HepG2 (cell line): ENCODE data around the gene SNX30. TPM values are rescaled to one million over a fixed set of nuclear protein-coding genes. Genes with fewer than 3 reads are reported as not detected.

Source experiments
- ATAC-seq: fragments of 200-7000 bp; cut with Tn5 transposase; 3 replicates; pipeline ENCODE4 v1.9.1; 2020; ENCODE audit warnings: mild to moderate bottlenecking, moderate library complexity
- BruUV-seq: library from RNA; stranded (reverse); fragments of 400-500 nt; replicated peaks from 2 replicates; lab custom pipeline; 2021; lab: Mats Ljungman, UMichigan
- CTCF ChIA-PET: fragments of 300-600 bp; formaldehyde crosslinking; extraction: SDS; loops from one replicate; lab custom pipeline; 2021; ENCODE audit warnings: low total read pairs, inconsistent platforms, low intra/inter-chr PET ratio; lab: Yijun Ruan, JAX
- POLR2A ChIA-PET: fragments of 350-600 bp; sonication (Branson Sonifier 250); formaldehyde crosslinking; loops from one replicate; lab custom pipeline; 2020; ENCODE audit warnings: antibody characterized with exemption, inconsistent platforms; lab: Yijun Ruan, JAX
- DNase-seq: peaks from one replicate; pipeline ENCODE4 v3.0.0-alpha.2; 2015; ENCODE audit warnings: low spot score
- FAIRE-seq: peaks from 3 replicates; lab custom pipeline; 2011; peaks lifted over from hg19 to GRCh38; lab: Jason Lieb, UNC
- H2AFZ ChIP-seq: one replicate; pipeline ENCODE4 v1.6.1; 2011; ENCODE audit warnings: low read length, inconsistent platforms
- H3K27ac ChIP-seq: fragments of 300-600 bp; 3 replicates; pipeline ENCODE4 v1.8.0; 2011; ENCODE audit warnings: mixed run types, mild to moderate bottlenecking, mixed read lengths, low read length, inconsistent platforms; ENCODE audit not compliant: insufficient read depth; ENCODE audit errors: extremely low read length
- H3K27me3 ChIP-seq, 2 experiments: fragments of 200-600 bp in 1 of 2; 2 replicates in 1 of 2; 3 replicates in 1 of 2; pipeline versions ENCODE4 v1.6.0 to v1.8.0; 2011; ENCODE audit warnings: low read length in 2 of 2, mild to moderate bottlenecking in 2 of 2, moderate library complexity in 2 of 2, inconsistent platforms in 1 of 2; ENCODE audit not compliant: insufficient read depth in 2 of 2, control insufficient read depth in 1 of 2
- H3K36me3 ChIP-seq, 2 experiments: fragments of 200-600 bp in 1 of 2; replicated peaks in 1 of 2; 2 replicates in 1 of 2; 3 replicates in 1 of 2; pipeline versions ENCODE4 v1.5.1 to v1.8.0; 2011; ENCODE audit warnings: low read length in 2 of 2, inconsistent platforms in 1 of 2; ENCODE audit not compliant: insufficient read depth in 2 of 2, control insufficient read depth in 1 of 2
- H3K4me1 ChIP-seq: 2 replicates; pipeline ENCODE4 v1.5.1; 2012; ENCODE audit warnings: low read length, inconsistent platforms; ENCODE audit not compliant: insufficient read depth
- H3K4me2 ChIP-seq: 2 replicates; pipeline ENCODE4 v1.6.0; 2011; ENCODE audit warnings: low read depth, low read length, inconsistent platforms
- H3K4me3 ChIP-seq, 3 experiments: fragments of 200-600 bp in 1 of 3; sonication (generic), shearing (Covaris generic) in 1 of 3; replicated peaks in 1 of 3; 2 replicates each; pipeline ENCODE4 v1.5.1; 2011 to 2016; ENCODE audit warnings: low read length in 3 of 3, inconsistent platforms in 2 of 3, low read depth in 2 of 3, mild to moderate bottlenecking in 2 of 3, control low read depth in 1 of 3, mixed read lengths in 1 of 3; ENCODE audit not compliant: insufficient read depth in 1 of 3
- H3K79me2 ChIP-seq: one replicate; pipeline ENCODE4 v1.6.1; 2011; ENCODE audit warnings: low read length, inconsistent platforms; ENCODE audit not compliant: insufficient read depth
- H3K9ac ChIP-seq: 2 replicates; pipeline ENCODE4 v1.6.0; 2011; ENCODE audit warnings: mild to moderate bottlenecking, low read depth, low read length, inconsistent platforms; ENCODE audit not compliant: insufficient read depth
- H3K9me3 ChIP-seq: 2 replicates; pipeline ENCODE4 v1.5.1; 2012; ENCODE audit warnings: mild to moderate bottlenecking, low read length
- H4K20me1 ChIP-seq: 2 replicates; pipeline ENCODE4 v1.6.0; 2011; ENCODE audit warnings: inconsistent platforms, mild to moderate bottlenecking, low read length, moderate library complexity; ENCODE audit not compliant: insufficient read depth
- HNF4G ChIP-seq, 2 experiments: sonication (generic) in 1 of 2; formaldehyde crosslinking in 1 of 2; IDR thresholded peaks; 2 replicates each; pipeline versions ENCODE4 v1.4.0 to v1.6.1; 2011 to 2020; ENCODE audit warnings: borderline replicate concordance in 2 of 2, low read depth in 2 of 2, mild to moderate bottlenecking in 2 of 2, low read length in 1 of 2, missing genetic modification reagents in 1 of 2, moderate library complexity in 1 of 2
- MEIS2 ChIP-seq: sonication (generic); formaldehyde crosslinking; IDR thresholded peaks from 2 replicates; pipeline ENCODE4 v1.9.0; 2021; ENCODE audit warnings: mild to moderate bottlenecking, missing genetic modification reagents
- RBM22 ChIP-seq: fragments of 200-400 bp; formaldehyde crosslinking; optimal IDR thresholded peaks from 2 replicates; pipeline ENCODE3; 2017; ENCODE audit warnings: mild to moderate bottlenecking, low read length, moderate library complexity
- SAP130 ChIP-seq: IDR thresholded peaks from 2 replicates; pipeline ENCODE4 v1.6.1; 2016; ENCODE audit warnings: low read depth
- TGIF2 ChIP-seq: IDR thresholded peaks from 2 replicates; pipeline ENCODE4 v1.6.1; 2016; ENCODE audit warnings: control low read depth, missing compliant biosample characterization
- YEATS4 ChIP-seq: sonication (generic); formaldehyde crosslinking; IDR thresholded peaks from 2 replicates; pipeline ENCODE4 v1.4.0; 2020; ENCODE audit warnings: missing genetic modification reagents, borderline replicate concordance
- ZBTB3 ChIP-seq: sonication (generic); formaldehyde crosslinking; IDR thresholded peaks from 2 replicates; pipeline ENCODE4 v1.4.0; 2020; ENCODE audit warnings: low read depth, mild to moderate bottlenecking, moderate library complexity, missing genetic modification reagents, borderline replicate concordance
- ZNF660 ChIP-seq: sonication (generic); formaldehyde crosslinking; IDR thresholded peaks from 2 replicates; pipeline ENCODE4 v1.5.1; 2020; ENCODE audit warnings: mild to moderate bottlenecking, low read depth, missing genetic modification reagents, borderline replicate concordance
- ZNF841 ChIP-seq: sonication (generic); formaldehyde crosslinking; IDR thresholded peaks from 2 replicates; pipeline ENCODE4 v1.8.1; 2023; ENCODE audit warnings: missing genetic modification reagents, borderline replicate concordance
- WGBS: methylation state at CpG from one replicate; pipeline ENCODE4 v1.1.6; 2017; ENCODE audit warnings: low lambda C conversion rate; 5-methylcytosine and 5-hydroxymethylcytosine counted together
- in situ Hi-C: cut with HindIII; loops from 2 replicates; pipeline ENCODE4 v1.10.0; 2017; ENCODE audit warnings: low pct_unique_long_range_greater_than_20kb; ENCODE audit not compliant: extremely low pct_ligation_motif_present
- intact Hi-C: fragments of 100-400 bp; cut with micrococcal nuclease; formaldehyde crosslinking; loops from one replicate; pipeline ENCODE4 v1.10.0; 2022; ENCODE audit not compliant: unreplicated experiment
- polyA plus RNA-seq, 8 experiments: library from polyadenylated mRNA; depleted of rRNA in 3 of 8; stranded (reverse) in 7 of 8; unstranded in 1 of 8; fragments of >200 nt; fragmentation: Illumina TruSeq in 4 of 8; extraction: Trizol in 4 of 8; gene quantifications; 2 replicates each; pipeline versions ENCODE4 v1.2.1 to v1.2.3, GENCODE V29; 2011 to 2016; ENCODE audit warnings: low read depth in 4 of 8, missing spikeins in 1 of 8, mixed read lengths in 1 of 8; ENCODE audit not compliant: insufficient read depth in 1 of 8
- total RNA-seq, 5 experiments: library from RNA; depleted of rRNA; stranded (reverse); fragments of >200 nt; fragmentation: Illumina TruSeq; extraction: Trizol; gene quantifications; 2 replicates each; pipeline ENCODE4 v1.2.3, GENCODE V29; 2016; ENCODE audit warnings: low read depth in 1 of 5
- TF ChIP-seq, protein P1 (sequence below): sonication (generic); formaldehyde crosslinking; IDR thresholded peaks from 2 replicates; pipeline ENCODE4 v1.8.0; 2022; ENCODE audit warnings: mild to moderate bottlenecking, missing genetic modification reagents, moderate library complexity
- TF ChIP-seq, protein P2 (sequence below): sonication (generic); formaldehyde crosslinking; IDR thresholded peaks from 2 replicates; pipeline ENCODE4 v1.4.0; 2020; ENCODE audit warnings: missing genetic modification reagents
- TF ChIP-seq, protein P3 (sequence below): sonication (generic); formaldehyde crosslinking; IDR thresholded peaks from 2 replicates; pipeline ENCODE4 v1.4.0; 2020; ENCODE audit warnings: mild to moderate bottlenecking, missing genetic modification reagents
- TF ChIP-seq, protein P4 (sequence below): sonication (generic); formaldehyde crosslinking; IDR thresholded peaks from 2 replicates; pipeline ENCODE4 v1.8.0; 2022; ENCODE audit warnings: missing genetic modification reagents, mild to moderate bottlenecking, inconsistent platforms, borderline replicate concordance

The SNX30 gene
- total and polyA plus RNA-seq, 2 of the 13 experiments (the other 11 are each of a cell fraction or from before 2014, with no cell fraction given) = 4.4 to 12.4 TPM

DNA sequence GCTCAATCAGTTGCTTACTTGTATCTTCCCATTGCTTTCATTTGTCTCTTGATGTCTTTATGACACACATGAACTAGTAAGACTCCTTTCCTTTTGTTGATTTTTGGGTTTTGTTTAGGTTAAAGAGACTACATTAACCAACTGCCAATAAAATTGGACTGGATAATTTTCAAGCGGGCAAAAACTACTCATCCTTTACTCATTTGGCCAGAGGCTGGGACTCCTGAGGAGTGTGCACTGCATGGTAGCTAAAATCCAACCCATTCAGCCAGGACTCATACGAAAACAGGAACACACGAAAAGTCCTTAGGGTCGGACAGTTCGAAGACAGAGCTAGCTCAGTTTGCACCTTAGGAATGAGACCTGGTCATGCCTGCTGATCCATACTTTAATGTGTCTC, 134.2 kb downstream of the SNX30 start (continued):
- TF ChIP-seq TGIF2 (CRISPR knock-in tag) (no peak), YEATS4 (no peak), ZBTB3 (CRISPR knock-in tag) (no peak), ZNF841 (CRISPR knock-in tag) (no peak), MEIS2 (CRISPR knock-in tag) (no peak)
- TF ChIP-seq, protein P1, sequence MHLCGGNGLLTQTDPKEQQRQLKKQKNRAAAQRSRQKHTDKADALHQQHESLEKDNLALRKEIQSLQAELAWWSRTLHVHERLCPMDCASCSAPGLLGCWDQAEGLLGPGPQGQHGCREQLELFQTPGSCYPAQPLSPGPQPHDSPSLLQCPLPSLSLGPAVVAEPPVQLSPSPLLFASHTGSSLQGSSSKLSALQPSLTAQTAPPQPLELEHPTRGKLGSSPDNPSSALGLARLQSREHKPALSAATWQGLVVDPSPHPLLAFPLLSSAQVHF (CRISPR knock-in tag) = no peak

DNA sequence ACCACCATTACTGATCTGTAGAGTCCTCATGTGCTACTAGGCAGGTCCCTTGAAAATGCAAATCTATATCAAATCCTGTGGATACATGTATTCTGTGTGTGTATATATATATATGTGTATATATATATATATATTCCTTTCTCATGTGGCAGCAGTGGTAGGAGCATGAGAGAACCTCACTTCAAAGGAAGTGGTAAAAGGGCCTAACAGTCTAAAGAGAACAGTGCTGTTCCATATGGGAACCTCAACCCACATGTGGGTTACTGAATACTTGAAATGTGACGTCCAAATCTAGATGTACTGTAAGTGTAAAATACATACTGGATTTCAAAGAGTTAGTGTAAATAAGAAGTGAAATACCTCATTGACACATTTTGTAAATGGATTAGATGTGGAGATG, 134.8 kb downstream of the SNX30 start:
- Histone ChIP-seq H3K79me2 (no peaks in the 10 kb centered on the region), H3K27me3 (no peaks in the 10 kb centered on the region), H4K20me1 (no peaks in the 10 kb centered on the region), H2AFZ (no peak overlapping the region), H3K36me3 (no peaks in the 10 kb centered on the region), H3K9ac (no peak overlapping the region), H3K4me1 (no peaks in the 10 kb centered on the region), H3K4me2 (no peak overlapping the region), H3K27ac (no peak overlapping the region), H3K9me3 (no peaks in the 10 kb centered on the region), H3K4me3 (no peak overlapping the region)
- TF ChIP-seq, protein P2, sequence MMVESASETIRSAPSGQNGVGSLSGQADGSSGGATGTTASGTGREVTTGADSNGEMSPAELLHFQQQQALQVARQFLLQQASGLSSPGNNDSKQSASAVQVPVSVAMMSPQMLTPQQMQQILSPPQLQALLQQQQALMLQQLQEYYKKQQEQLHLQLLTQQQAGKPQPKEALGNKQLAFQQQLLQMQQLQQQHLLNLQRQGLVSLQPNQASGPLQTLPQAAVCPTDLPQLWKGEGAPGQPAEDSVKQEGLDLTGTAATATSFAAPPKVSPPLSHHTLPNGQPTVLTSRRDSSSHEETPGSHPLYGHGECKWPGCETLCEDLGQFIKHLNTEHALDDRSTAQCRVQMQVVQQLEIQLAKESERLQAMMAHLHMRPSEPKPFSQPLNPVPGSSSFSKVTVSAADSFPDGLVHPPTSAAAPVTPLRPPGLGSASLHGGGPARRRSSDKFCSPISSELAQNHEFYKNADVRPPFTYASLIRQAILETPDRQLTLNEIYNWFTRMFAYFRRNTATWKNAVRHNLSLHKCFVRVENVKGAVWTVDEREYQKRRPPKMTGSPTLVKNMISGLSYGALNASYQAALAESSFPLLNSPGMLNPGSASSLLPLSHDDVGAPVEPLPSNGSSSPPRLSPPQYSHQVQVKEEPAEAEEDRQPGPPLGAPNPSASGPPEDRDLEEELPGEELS (CRISPR knock-in tag) = no peak
- no peak for TF ChIP-seq HNF4G (IDR thresholded peaks at IDR 0.05; ENCODE audit: borderline replicate concordance, low read depth, low read length)
- no peak for TF ChIP-seq HNF4G (CRISPR knock-in tag; IDR thresholded peaks at IDR 0.05; ENCODE audit: borderline replicate concordance, low read depth)
- TF ChIP-seq RBM22 = no peak
- TF ChIP-seq, protein P3, sequence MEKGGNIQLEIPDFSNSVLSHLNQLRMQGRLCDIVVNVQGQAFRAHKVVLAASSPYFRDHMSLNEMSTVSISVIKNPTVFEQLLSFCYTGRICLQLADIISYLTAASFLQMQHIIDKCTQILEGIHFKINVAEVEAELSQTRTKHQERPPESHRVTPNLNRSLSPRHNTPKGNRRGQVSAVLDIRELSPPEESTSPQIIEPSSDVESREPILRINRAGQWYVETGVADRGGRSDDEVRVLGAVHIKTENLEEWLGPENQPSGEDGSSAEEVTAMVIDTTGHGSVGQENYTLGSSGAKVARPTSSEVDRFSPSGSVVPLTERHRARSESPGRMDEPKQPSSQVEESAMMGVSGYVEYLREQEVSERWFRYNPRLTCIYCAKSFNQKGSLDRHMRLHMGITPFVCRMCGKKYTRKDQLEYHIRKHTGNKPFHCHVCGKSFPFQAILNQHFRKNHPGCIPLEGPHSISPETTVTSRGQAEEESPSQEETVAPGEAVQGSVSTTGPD = no peak
- no peak for TF ChIP-seq SAP130 (CRISPR knock-in tag)
- TF ChIP-seq, protein P4, sequence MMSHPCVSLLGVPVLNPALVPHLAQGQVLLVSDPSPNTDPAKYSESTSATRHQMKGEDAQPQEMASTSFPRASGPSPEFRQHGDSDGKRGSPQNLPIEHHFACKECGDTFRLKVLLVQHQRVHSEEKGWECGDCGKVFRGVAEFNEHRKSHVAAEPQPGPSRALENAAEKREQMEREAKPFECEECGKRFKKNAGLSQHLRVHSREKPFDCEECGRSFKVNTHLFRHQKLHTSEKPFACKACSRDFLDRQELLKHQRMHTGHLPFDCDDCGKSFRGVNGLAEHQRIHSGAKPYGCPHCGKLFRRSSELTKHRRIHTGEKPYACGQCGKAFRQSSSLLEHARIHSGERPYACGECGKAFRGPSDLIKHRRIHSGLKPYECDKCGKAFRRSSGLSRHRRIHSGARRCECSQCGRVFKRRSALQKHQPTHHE (CRISPR knock-in tag) = no peak
- no peak for TF ChIP-seq ZNF660 (CRISPR knock-in tag)
- no TSS peak for BruUV-seq
- CTCF ChIA-PET = no interaction called here
- 82% methylated on average over 1 of the region's 1 CpG for WGBS
- DNase-seq = no peak
- POLR2A ChIA-PET = no interaction called here
- in situ Hi-C loops = no loop called here
- FAIRE-seq = no peak
- ATAC-seq = no peak
- intact Hi-C loops = no loop called here
